H9 (cell line): ENCODE data around the gene GALC. TPM values are rescaled to one million over a fixed set of nuclear protein-coding genes. Genes with fewer than 3 reads are reported as not detected.

Source experiments
- DNase-seq: peaks from one replicate; pipeline ENCODE4 v3.0.0-alpha.2; 2017
- H2AFZ ChIP-seq: one replicate; pipeline ENCODE4 v1.6.1; 2013; ENCODE audit warnings: mild to moderate bottlenecking, low read length, control low read depth, moderate library complexity
- H2AK5ac ChIP-seq: 2 replicates; pipeline ENCODE4 v1.6.1; 2013; ENCODE audit warnings: low read length, control low read depth, mixed read lengths; ENCODE audit not compliant: insufficient read length
- H2BK120ac ChIP-seq: one replicate; pipeline ENCODE4 v1.6.1; 2013; ENCODE audit warnings: low read depth, mild to moderate bottlenecking, low read length, control low read depth, inconsistent platforms; ENCODE audit not compliant: poor library complexity, severe bottlenecking
- H2BK12ac ChIP-seq: 2 replicates; pipeline ENCODE4 v1.6.1; 2013; ENCODE audit warnings: low read length, control low read depth, mixed read lengths, low read depth; ENCODE audit not compliant: insufficient read length
- H2BK15ac ChIP-seq: 2 replicates; pipeline ENCODE4 v1.6.1; 2013; ENCODE audit warnings: low read depth, low read length, control low read depth
- H2BK20ac ChIP-seq: one replicate; pipeline ENCODE4 v1.6.1; 2013; ENCODE audit warnings: low read depth, mild to moderate bottlenecking, low read length, control low read depth, inconsistent platforms; ENCODE audit not compliant: poor library complexity, severe bottlenecking
- H2BK5ac ChIP-seq: 2 replicates; pipeline ENCODE4 v1.6.1; 2013; ENCODE audit warnings: low read length, control low read depth, mixed read lengths; ENCODE audit not compliant: insufficient read length
- H3K14ac ChIP-seq: 2 replicates; pipeline ENCODE4 v1.6.1; 2013; ENCODE audit warnings: low read length, control low read depth; ENCODE audit not compliant: insufficient read depth
- H3K18ac ChIP-seq: 2 replicates; pipeline ENCODE4 v1.6.1; 2013; ENCODE audit warnings: low read depth, mild to moderate bottlenecking, mixed read lengths, low read length, control low read depth; ENCODE audit not compliant: insufficient read length
- H3K23ac ChIP-seq: 2 replicates; pipeline ENCODE4 v1.6.1; 2013; ENCODE audit warnings: low read length, control low read depth, mixed read lengths, low read depth; ENCODE audit not compliant: insufficient read length
- H3K23me2 ChIP-seq: 2 replicates; pipeline ENCODE4 v1.6.1; 2013; ENCODE audit warnings: low read depth, mild to moderate bottlenecking, mixed read lengths, low read length, control low read depth; ENCODE audit not compliant: insufficient read length, poor library complexity, severe bottlenecking
- H3K27ac ChIP-seq: 2 replicates; pipeline ENCODE4 v1.5.1; 2013; ENCODE audit warnings: low read length, control low read depth, mixed read lengths, low read depth; ENCODE audit not compliant: insufficient read length
- H3K27me3 ChIP-seq: 2 replicates; pipeline ENCODE4 v1.6.1; 2013; ENCODE audit warnings: low read length, control low read depth, inconsistent platforms; ENCODE audit not compliant: insufficient read depth
- H3K4ac ChIP-seq: 2 replicates; pipeline ENCODE4 v1.6.1; 2013; ENCODE audit warnings: low read depth, mild to moderate bottlenecking, control low read depth, inconsistent platforms, low read length, moderate library complexity
- H3K4me1 ChIP-seq: 2 replicates; pipeline ENCODE4 v1.6.1; 2013; ENCODE audit warnings: low read length, control low read depth, inconsistent platforms; ENCODE audit not compliant: insufficient read depth
- H3K4me2 ChIP-seq: 2 replicates; pipeline ENCODE4 v1.6.1; 2013; ENCODE audit warnings: low read length, control low read depth, mixed read lengths; ENCODE audit not compliant: insufficient read length, insufficient read depth
- H3K56ac ChIP-seq: 2 replicates; pipeline ENCODE4 v1.6.1; 2013; ENCODE audit warnings: low read depth, mild to moderate bottlenecking, mixed read lengths, low read length, control low read depth; ENCODE audit not compliant: insufficient read length
- H3K79me1 ChIP-seq: 2 replicates; pipeline ENCODE4 v1.6.1; 2013; ENCODE audit warnings: low read depth, mild to moderate bottlenecking, moderate library complexity, low read length, control low read depth, inconsistent platforms; ENCODE audit not compliant: insufficient read depth, poor library complexity, severe bottlenecking
- H3K79me2 ChIP-seq: 2 replicates; pipeline ENCODE4 v1.6.1; 2013; ENCODE audit warnings: low read length, control low read depth, inconsistent platforms; ENCODE audit not compliant: insufficient read depth
- H3K9ac ChIP-seq: 2 replicates; pipeline ENCODE4 v1.6.1; 2013; ENCODE audit warnings: low read length, control low read depth, mixed read lengths; ENCODE audit not compliant: insufficient read length; ENCODE audit errors: extremely low read depth
- H3K9me3 ChIP-seq: one replicate; pipeline ENCODE4 v1.6.1; 2013; ENCODE audit warnings: low read depth, low read length, inconsistent platforms; ENCODE audit not compliant: control insufficient read depth
- H3T11ph ChIP-seq: one replicate; pipeline ENCODE4 v1.6.1; 2013; ENCODE audit warnings: mild to moderate bottlenecking, low read length, control low read depth, inconsistent platforms
- H4K20me1 ChIP-seq: one replicate; pipeline ENCODE4 v1.6.1; 2013; ENCODE audit not compliant: control insufficient read depth, insufficient read length, insufficient read depth
- H4K5ac ChIP-seq: 2 replicates; pipeline ENCODE4 v1.6.1; 2013; ENCODE audit warnings: low read depth, mild to moderate bottlenecking, mixed read lengths, low read length, control low read depth; ENCODE audit not compliant: insufficient read length
- H4K8ac ChIP-seq: replicated peaks from 2 replicates; pipeline ENCODE4 v1.6.1; 2013; ENCODE audit warnings: low read length, control low read depth, mixed read lengths, low read depth; ENCODE audit not compliant: insufficient read length
- H4K91ac ChIP-seq: 2 replicates; pipeline ENCODE4 v1.6.1; 2013; ENCODE audit warnings: low read depth, mild to moderate bottlenecking, moderate library complexity, mixed read lengths, low read length, control low read depth; ENCODE audit not compliant: insufficient read length
- H3K27ac Mint-ChIP-seq, 3 experiments: 2 replicates in 2 of 3; 3 replicates in 1 of 3; pipeline ENCODE4 v1.8.0; 2020 to 2021; ENCODE audit warnings: mixed read lengths in 3 of 3, mild to moderate bottlenecking in 1 of 3, moderate library complexity in 1 of 3
- H3K27me3 Mint-ChIP-seq: 2 replicates; pipeline ENCODE4 v1.8.0; 2021; ENCODE audit warnings: low read depth, mild to moderate bottlenecking, moderate library complexity, mixed read lengths
- H3K36me3 Mint-ChIP-seq, 3 experiments: 2 replicates in 2 of 3; 3 replicates in 1 of 3; pipeline ENCODE4 v1.8.0; 2020 to 2021; ENCODE audit warnings: low read depth in 3 of 3, mixed read lengths in 3 of 3; ENCODE audit not compliant: insufficient read depth in 1 of 3
- H3K4me1 Mint-ChIP-seq, 2 experiments: 2 replicates each; pipeline ENCODE4 v1.8.0; 2020; ENCODE audit warnings: mixed read lengths in 2 of 2
- H3K4me3 Mint-ChIP-seq, 2 experiments: 2 replicates in 1 of 2; 3 replicates in 1 of 2; pipeline ENCODE4 v1.8.0; 2020 to 2021; ENCODE audit warnings: mild to moderate bottlenecking in 2 of 2, mixed read lengths in 2 of 2, moderate library complexity in 1 of 2
- H3K9me3 Mint-ChIP-seq, 2 experiments: 2 replicates in 1 of 2; 3 replicates in 1 of 2; pipeline ENCODE4 v1.8.0; 2020; ENCODE audit warnings: mild to moderate bottlenecking in 2 of 2, mixed read lengths in 2 of 2, moderate library complexity in 1 of 2
- WGBS: extraction: QIAGEN DNeasy Blood & Tissue Kit; methylation state at CpG from one replicate; pipeline ENCODE4 v1.1.7; 2013; ENCODE audit warnings: missing lambda C conversion rate, low lambda C conversion rate, mixed read lengths; ENCODE audit not compliant: insufficient read length; ENCODE audit errors: extremely low coverage; 5-methylcytosine and 5-hydroxymethylcytosine counted together
- total RNA-seq: library from RNA; stranded (reverse); gene quantifications from 2 replicates; pipeline ENCODE4 v1.2.1, GENCODE V29; 2021
- TF ChIP-seq, protein P1 (sequence below): fragments of 200-600 bp; sonication (generic); conservative IDR thresholded peaks from 3 replicates; pipeline ENCODE4 v1.8.0; 2021; ENCODE audit warnings: antibody characterized with exemption, mild to moderate bottlenecking

GALC gene
- total RNA-seq, 1 experiment from 2014 or later = 12.4 TPM

DNA sequence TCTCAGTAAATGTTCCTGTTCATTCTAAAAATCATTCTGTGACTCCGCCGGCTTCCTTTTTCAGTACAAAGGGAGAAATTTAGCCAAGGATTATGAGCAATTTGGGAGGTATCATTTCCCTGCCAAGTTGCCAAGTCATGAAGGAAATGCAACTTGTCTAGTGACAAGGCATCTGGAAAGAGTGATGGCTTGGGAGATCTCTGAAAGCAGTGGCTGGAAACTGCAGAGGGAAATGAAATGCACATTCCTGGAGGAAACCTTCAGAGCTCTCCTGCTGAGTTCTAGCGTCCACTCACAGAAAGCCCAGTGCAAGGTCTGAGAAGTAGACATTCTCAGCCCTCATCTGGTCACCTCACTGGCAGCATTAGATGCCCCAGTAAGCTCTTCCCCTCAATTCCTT lies 91.7 kb downstream of the GALC start:
- Mint-ChIP-seq H3K27ac (no peak overlapping the region), H3K4me3 (no peak overlapping the region), H3K4me1 (peaks cover 0 to 8% of the 10 kb centered on the region in 2 experiments; a peak in 1 of 4 replicates), H3K36me3 (no peaks in the 10 kb centered on the region), H3K27me3 (no peaks in the 10 kb centered on the region; the same call in 1 of the 2 replicates), H3K9me3 (no peaks in the 10 kb centered on the region; a peak in 1 of 5 replicates)
- Histone ChIP-seq H4K5ac (no peak overlapping the region), H3K4me2 (no peak overlapping the region), H3K79me2 (no peaks in the 10 kb centered on the region), H4K91ac (no peak overlapping the region), H3K4me1 (no peaks in the 10 kb centered on the region), H3K14ac (no peak overlapping the region), H2BK15ac (no peak overlapping the region), H3K23me2 (no peaks in the 10 kb centered on the region), H3K18ac (no peak overlapping the region), H3K56ac (no peak overlapping the region), H2BK5ac (no peak overlapping the region), H2BK120ac (no peak overlapping the region), H4K8ac (no peak overlapping the region), H2AK5ac (no peak overlapping the region), H3T11ph (no peak overlapping the region), H2AFZ (no peak overlapping the region), H3K23ac (no peak overlapping the region), H3K4ac (no peak overlapping the region), H2BK12ac (no peak overlapping the region), H3K27ac (no peak overlapping the region), H3K9me3 (no peaks in the 10 kb centered on the region), H2BK20ac (no peak overlapping the region), H3K9ac (no peak overlapping the region), H3K79me1 (no peaks in the 10 kb centered on the region), H4K20me1 (no peaks in the 10 kb centered on the region), H3K27me3 (no peaks in the 10 kb centered on the region)
- TF ChIP-seq, protein P1, sequence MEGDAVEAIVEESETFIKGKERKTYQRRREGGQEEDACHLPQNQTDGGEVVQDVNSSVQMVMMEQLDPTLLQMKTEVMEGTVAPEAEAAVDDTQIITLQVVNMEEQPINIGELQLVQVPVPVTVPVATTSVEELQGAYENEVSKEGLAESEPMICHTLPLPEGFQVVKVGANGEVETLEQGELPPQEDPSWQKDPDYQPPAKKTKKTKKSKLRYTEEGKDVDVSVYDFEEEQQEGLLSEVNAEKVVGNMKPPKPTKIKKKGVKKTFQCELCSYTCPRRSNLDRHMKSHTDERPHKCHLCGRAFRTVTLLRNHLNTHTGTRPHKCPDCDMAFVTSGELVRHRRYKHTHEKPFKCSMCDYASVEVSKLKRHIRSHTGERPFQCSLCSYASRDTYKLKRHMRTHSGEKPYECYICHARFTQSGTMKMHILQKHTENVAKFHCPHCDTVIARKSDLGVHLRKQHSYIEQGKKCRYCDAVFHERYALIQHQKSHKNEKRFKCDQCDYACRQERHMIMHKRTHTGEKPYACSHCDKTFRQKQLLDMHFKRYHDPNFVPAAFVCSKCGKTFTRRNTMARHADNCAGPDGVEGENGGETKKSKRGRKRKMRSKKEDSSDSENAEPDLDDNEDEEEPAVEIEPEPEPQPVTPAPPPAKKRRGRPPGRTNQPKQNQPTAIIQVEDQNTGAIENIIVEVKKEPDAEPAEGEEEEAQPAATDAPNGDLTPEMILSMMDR = no peak
- no CpG with 5 or more reads among the region's 3 CpGs for WGBS
- no peak for DNase-seq
